Activated CD4-positive, alpha-beta memory T cell treated with anti-CD3 and anti-CD28 coated beads for 36 hours (primary cell): ENCODE data around the gene TMEM208. TPM values are rescaled to one million over a fixed set of nuclear protein-coding genes. Genes with fewer than 3 reads are reported as not detected.

Experiments used
- CTCF ChIA-PET: fragments of 350-600 bp; sonication (Branson Sonifier 250); formaldehyde crosslinking; loops from one replicate; lab custom pipeline; 2021; ENCODE audit warnings: antibody characterized with exemption, inconsistent platforms; lab: Charles Lee
- POLR2A ChIA-PET: fragments of 350-600 bp; sonication (Branson Sonifier 250); formaldehyde crosslinking; loops from one replicate; lab custom pipeline; 2021; ENCODE audit warnings: antibody characterized with exemption; lab: Charles Lee
- DNase-seq: peaks from one replicate; pipeline ENCODE4 v3.0.0-alpha.2; 2020
- H3K27ac Mint-ChIP-seq: one replicate; pipeline ENCODE4 v1.8.0; 2021; ENCODE audit warnings: mixed read lengths
- H3K27me3 Mint-ChIP-seq: one replicate; pipeline ENCODE4 v1.8.0; 2021; ENCODE audit warnings: mixed read lengths
- H3K36me3 Mint-ChIP-seq: one replicate; pipeline ENCODE4 v1.8.0; 2021; ENCODE audit warnings: mixed read lengths
- H3K4me1 Mint-ChIP-seq: one replicate; pipeline ENCODE4 v1.8.0; 2021; ENCODE audit warnings: low read depth, mixed read lengths
- H3K4me3 Mint-ChIP-seq: one replicate; pipeline ENCODE4 v1.8.0; 2021; ENCODE audit warnings: mild to moderate bottlenecking, mixed read lengths
- H3K9me3 Mint-ChIP-seq: one replicate; pipeline ENCODE4 v1.8.0; 2021; ENCODE audit warnings: mixed read lengths
- intact Hi-C: fragments of 100-400 bp; cut with micrococcal nuclease; formaldehyde crosslinking; loops from one replicate; pipeline ENCODE4 v1.15.1; 2023
- total RNA-seq, 2 experiments: library from RNA; stranded (reverse); gene quantifications; one replicate each; pipeline ENCODE4 v1.2.3, GENCODE V29; 2021

TMEM208 gene
- total RNA-seq, 2 experiments from 2014 or later: 36.7 to 39.3 TPM

DNA sequence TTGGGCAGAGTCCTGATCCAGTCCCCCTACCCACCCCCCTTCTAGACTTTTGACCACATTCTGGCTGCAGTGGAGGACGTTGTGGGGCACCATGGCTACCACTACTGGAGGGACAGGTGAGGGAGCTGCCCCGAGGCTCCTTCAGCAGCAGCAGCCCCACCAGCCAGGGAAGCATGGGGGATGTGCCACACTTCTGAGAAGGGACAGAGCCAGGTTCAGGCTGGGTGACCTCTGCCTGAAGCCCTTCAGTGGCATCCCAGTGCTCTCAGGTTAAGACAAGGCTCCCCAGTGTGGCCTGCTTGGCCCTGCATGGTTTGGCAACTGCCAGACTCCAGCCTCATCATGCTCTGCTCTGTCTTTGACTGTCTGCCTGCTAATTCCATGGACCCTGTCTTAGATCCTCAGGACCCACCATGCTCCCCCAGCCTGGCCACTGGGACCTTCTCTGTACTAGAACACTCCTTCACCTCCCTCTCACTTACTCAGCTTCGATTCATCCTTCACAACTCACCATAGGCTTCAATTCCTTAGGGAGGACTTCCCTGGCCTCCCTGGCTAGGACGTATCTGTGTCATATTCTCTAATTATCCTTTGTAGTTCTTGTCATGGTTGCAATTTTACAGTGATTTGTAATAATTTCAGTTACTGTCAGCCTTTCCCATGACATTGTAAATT, 30.7 kb downstream of the TMEM208 start:
- Mint-ChIP-seq H3K27me3 (peaks cover 6% of the 10 kb centered on the region), H3K36me3 (peaks cover 2% of the 10 kb centered on the region), H3K4me3 (no peak overlapping the region), H3K9me3 (no peaks in the 10 kb centered on the region), H3K27ac (no peak overlapping the region), H3K4me1 (peaks cover 3% of the 10 kb centered on the region)
- POLR2A ChIA-PET: no interaction called here
- intact Hi-C loops: no loop called here
- no peak for DNase-seq
- CTCF ChIA-PET: interaction anchor here (0.9 kb wide), 1 partner anchor 156 kb away, joined by 3 read pairs; no protein-coding TSS in a partner anchor

GRCh38 chr16:67258161-67258835, 31.4 kb downstream of the TMEM208 start:
- no peak overlapping the region for H3K27ac Mint-ChIP-seq
- no peak for DNase-seq
- H3K4me1 Mint-ChIP-seq: peaks cover 3% of the 10 kb centered on the region
- ChIA-PET CTCF (interaction anchor here (1.1 kb wide), 1 partner anchor 28 kb away, joined by 3 read pairs; no protein-coding TSS in a partner anchor), POLR2A (no interaction called here)
- intact Hi-C loops: no loop called here
- H3K4me3 Mint-ChIP-seq: no peak overlapping the region
- peaks cover 2% of the 10 kb centered on the region for H3K36me3 Mint-ChIP-seq
- H3K27me3 Mint-ChIP-seq: peaks cover 13% of the 10 kb centered on the region
- no peaks in the 10 kb centered on the region for H3K9me3 Mint-ChIP-seq

DNA sequence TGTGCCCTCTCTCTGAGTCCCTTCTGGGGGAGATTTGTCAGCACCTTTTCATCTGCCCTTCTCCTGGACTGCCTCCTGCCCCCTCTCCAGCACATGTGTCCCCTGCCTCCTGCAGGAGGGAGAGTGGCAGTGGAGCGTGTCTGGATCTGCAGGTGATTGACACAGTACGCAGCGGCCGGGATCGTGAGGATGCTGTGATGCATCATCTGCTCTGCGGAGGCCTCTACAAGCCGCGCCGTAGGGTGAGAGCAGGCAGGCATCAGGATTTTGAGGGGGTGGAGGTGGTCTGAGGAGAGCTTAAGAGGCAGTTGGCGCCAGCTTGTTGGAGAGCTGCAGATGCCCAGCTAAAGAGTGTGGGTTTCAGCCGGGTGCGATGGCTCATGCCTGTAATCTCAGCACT, 32.8 kb downstream of the TMEM208 start:
- Mint-ChIP-seq H3K4me1 (peaks cover 3% of the 10 kb centered on the region), H3K27ac (no peak overlapping the region), H3K9me3 (no peaks in the 10 kb centered on the region), H3K27me3 (peaks cover 16% of the 10 kb centered on the region), H3K36me3 (peaks cover 2% of the 10 kb centered on the region), H3K4me3 (no peak overlapping the region)
- intact Hi-C loops: loop anchor here (5.0 kb wide), 1 partner anchor 138 kb away; no protein-coding TSS in a partner anchor
- DNase-seq: no peak
- ChIA-PET POLR2A (no interaction called here), CTCF (interaction anchor here (1.1 to 2.2 kb wide), 8 partner anchors 9 to 206 kb away, joined by 3 to 36 read pairs (median 8); partner anchors contain the start of genes FHOD1 and SLC9A5)

- ChIA-PET CTCF (interaction anchor here (0.6 to 2.2 kb wide), 36 partner anchors 8 to 575 kb away, joined by 3 to 36 read pairs (median 4); partner anchors contain the start of genes ATP6V0D1, FHOD1, PLEKHG4 and SLC9A5), POLR2A (no interaction called here)
- no peaks in the 10 kb centered on the region for H3K9me3 Mint-ChIP-seq
- DNase-seq: peak; percentile 55
- peaks cover 16% of the 10 kb centered on the region for H3K27me3 Mint-ChIP-seq
- H3K4me1 Mint-ChIP-seq: peaks cover 3% of the 10 kb centered on the region
- intact Hi-C loops: loop anchor here (5.0 kb wide), 1 partner anchor 137 kb away; no protein-coding TSS in a partner anchor
- H3K27ac Mint-ChIP-seq: no peak overlapping the region
- H3K4me3 Mint-ChIP-seq: no peak overlapping the region
- peaks cover 2% of the 10 kb centered on the region for H3K36me3 Mint-ChIP-seq
Measured at GRCh38 chr16:67260426-67261063, 33.6 kb downstream of the TMEM208 start.

- Mint-ChIP-seq H3K4me3 (no peak overlapping the region), H3K27ac (no peak overlapping the region), H3K36me3 (peaks cover 2% of the 10 kb centered on the region), H3K9me3 (no peaks in the 10 kb centered on the region), H3K27me3 (peaks cover 14% of the 10 kb centered on the region), H3K4me1 (peaks cover 3% of the 10 kb centered on the region)
- ChIA-PET CTCF (interaction anchor here (1.0 to 1.9 kb wide), 2 partner anchors 165 to 169 kb away, joined by 3 to 6 read pairs; no protein-coding TSS in a partner anchor), POLR2A (interaction anchor here (2.6 kb wide), 1 partner anchor 15 kb away, joined by 7 read pairs; no protein-coding TSS in a partner anchor)
- intact Hi-C loops: loop anchor here (5.0 kb wide), 1 partner anchor 134 kb away; no protein-coding TSS in a partner anchor
- no peak for DNase-seq
Measured at GRCh38 chr16:67263201-67263600, 36.3 kb downstream of the TMEM208 start.

DNA sequence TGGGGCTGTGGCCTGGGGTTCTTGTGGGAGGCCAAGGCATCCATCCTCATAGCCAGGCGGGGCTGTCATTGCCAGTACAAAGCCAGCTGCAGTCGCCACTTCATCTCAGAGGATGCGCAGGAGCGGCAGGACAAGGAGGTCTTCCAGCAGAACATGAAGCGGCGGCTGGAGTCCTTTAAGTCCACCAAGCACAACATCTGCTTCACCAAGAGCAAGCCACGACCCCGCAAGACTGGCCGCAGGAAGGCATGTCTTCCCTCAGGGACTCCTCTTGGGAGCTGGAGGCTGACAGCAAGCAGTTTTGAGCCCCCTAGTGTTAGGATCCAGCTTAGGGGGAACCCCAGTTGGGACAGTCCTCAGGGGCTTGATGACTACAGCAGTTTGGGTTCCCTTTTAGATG, 37.3 kb downstream of the TMEM208 start:
- Mint-ChIP-seq H3K27me3 (peaks cover 14% of the 10 kb centered on the region), H3K4me3 (no peak overlapping the region), H3K36me3 (peaks cover 2% of the 10 kb centered on the region), H3K9me3 (no peaks in the 10 kb centered on the region), H3K4me1 (peaks cover 3% of the 10 kb centered on the region), H3K27ac (no peak overlapping the region)
- intact Hi-C loops: loop anchor here (5.0 kb wide), 1 partner anchor 133 kb away; no protein-coding TSS in a partner anchor
- ChIA-PET CTCF (interaction anchor here (0.7 to 1.0 kb wide), 3 partner anchors 17 to 168 kb away, joined by 3 to 4 read pairs (median 3); no protein-coding TSS in a partner anchor), POLR2A (interaction anchor here (2.6 kb wide), 1 partner anchor 14 kb away, joined by 7 read pairs; no protein-coding TSS in a partner anchor)
- DNase-seq: no peak

DNA sequence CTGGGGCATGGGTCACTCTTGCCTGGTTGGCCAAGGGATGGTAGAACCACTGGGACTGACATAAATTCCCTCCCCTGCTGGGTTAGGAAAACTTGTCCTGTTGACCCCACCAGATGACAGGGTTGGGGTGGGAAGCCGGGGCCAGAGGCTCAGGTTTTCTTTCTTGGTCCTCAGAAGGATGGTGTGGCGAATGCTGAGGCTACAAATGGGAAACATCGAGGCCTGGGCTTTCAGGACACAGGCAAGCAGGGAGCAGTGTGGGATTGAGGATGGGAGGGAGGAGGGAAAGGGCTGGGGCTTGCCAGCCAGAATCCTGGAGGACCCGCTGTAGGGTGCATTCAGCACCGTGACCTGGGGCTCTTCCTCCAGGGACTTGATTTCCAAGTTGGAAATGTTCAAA, 37.9 kb downstream of the TMEM208 start:
- Mint-ChIP-seq H3K4me1 (peaks cover 3% of the 10 kb centered on the region), H3K4me3 (no peak overlapping the region), H3K27ac (no peak overlapping the region), H3K9me3 (no peaks in the 10 kb centered on the region), H3K27me3 (peaks cover 12% of the 10 kb centered on the region), H3K36me3 (no peaks in the 10 kb centered on the region)
- intact Hi-C loops: loop anchor here (5.0 kb wide), 1 partner anchor 132 kb away; no protein-coding TSS in a partner anchor
- DNase-seq: no peak
- POLR2A ChIA-PET: interaction anchor here (2.6 kb wide), 1 partner anchor 13 kb away, joined by 7 read pairs; no protein-coding TSS in a partner anchor
- CTCF ChIA-PET: interaction anchor here (0.6 kb wide), 1 partner anchor 256 kb away, joined by 3 read pairs; no protein-coding TSS in a partner anchor

- Mint-ChIP-seq H3K9me3 (no peaks in the 10 kb centered on the region), H3K4me1 (peaks cover 2% of the 10 kb centered on the region), H3K27ac (no peak overlapping the region), H3K4me3 (no peak overlapping the region), H3K36me3 (no peaks in the 10 kb centered on the region), H3K27me3 (peaks cover 12% of the 10 kb centered on the region)
- POLR2A ChIA-PET: interaction anchor here (1.1 to 2.6 kb wide), 2 partner anchors 12 to 17 kb away, joined by 5 to 7 read pairs; partner anchors contain the start of gene SLC9A5
- CTCF ChIA-PET: interaction anchor here (0.9 kb wide), 1 partner anchor 312 kb away, joined by 4 read pairs; no protein-coding TSS in a partner anchor
- intact Hi-C loops: no loop called here
- no peak for DNase-seq
Measured at GRCh38 chr16:67265834-67266233, 38.9 kb downstream of the TMEM208 start.

DNA sequence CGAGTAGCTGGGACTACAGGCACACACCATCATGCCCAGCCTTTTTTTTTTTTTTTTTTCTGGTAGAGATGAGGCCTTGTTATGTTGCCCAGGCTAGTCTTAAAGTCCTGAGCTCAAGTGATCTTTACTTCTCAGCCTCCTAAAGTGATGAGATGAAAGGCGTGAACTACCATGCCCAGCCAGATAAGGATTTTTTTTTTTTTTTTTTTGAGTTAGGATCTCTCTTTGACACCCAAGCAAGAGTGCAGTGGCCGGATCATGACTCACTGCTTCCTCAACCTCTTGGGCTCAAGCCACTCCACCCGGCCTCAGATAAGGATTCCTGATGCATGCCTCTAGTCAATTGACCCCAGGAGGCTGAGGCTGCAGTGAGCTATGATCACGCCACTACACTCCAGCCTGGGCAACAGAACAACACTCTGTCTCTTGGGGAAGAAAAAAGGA, 41.2 kb downstream of the TMEM208 start:
- DNase-seq: no peak
- intact Hi-C loops: no loop called here
- H3K4me1 Mint-ChIP-seq: no peaks in the 10 kb centered on the region
- H3K9me3 Mint-ChIP-seq: no peaks in the 10 kb centered on the region
- POLR2A ChIA-PET: interaction anchor here (0.6 to 0.7 kb wide), 3 partner anchors 32 to 357 kb away, joined by 3 to 7 read pairs (median 3); partner anchors contain the start of gene TMEM208
- no peak overlapping the region for H3K4me3 Mint-ChIP-seq
- peaks cover 4% of the 10 kb centered on the region for H3K27me3 Mint-ChIP-seq
- no peaks in the 10 kb centered on the region for H3K36me3 Mint-ChIP-seq
- CTCF ChIA-PET: interaction anchor here (1.0 kb wide), 1 partner anchor 8 kb away, joined by 3 read pairs; no protein-coding TSS in a partner anchor
- no peak overlapping the region for H3K27ac Mint-ChIP-seq

DNA sequence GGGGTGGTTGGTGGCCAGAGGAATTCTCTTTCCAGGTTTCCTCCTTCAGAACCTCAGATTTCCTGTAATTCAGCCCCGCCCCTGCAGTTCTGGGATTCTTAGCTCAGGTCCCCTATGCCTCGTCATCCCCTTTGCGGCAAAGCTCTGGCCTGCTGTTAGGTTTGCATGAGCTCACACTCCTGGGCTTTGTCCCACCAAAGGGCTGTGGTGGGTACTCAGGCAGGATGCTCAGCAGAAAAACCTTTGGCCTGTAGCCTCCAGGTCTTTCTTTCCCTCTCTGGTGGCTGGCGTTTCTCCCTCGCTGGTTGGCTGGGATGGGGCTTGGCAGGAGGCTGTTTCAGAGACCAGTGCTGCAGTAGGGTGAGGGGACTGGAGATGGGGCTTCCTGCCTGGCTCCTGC, 42.8 kb downstream of the TMEM208 start:
- Mint-ChIP-seq H3K36me3 (no peaks in the 10 kb centered on the region), H3K27me3 (no peaks in the 10 kb centered on the region), H3K4me3 (no peak overlapping the region), H3K4me1 (no peaks in the 10 kb centered on the region), H3K27ac (no peak overlapping the region), H3K9me3 (no peaks in the 10 kb centered on the region)
- ChIA-PET POLR2A (no interaction called here), CTCF (interaction anchor here (0.9 to 1.4 kb wide), 3 partner anchors 9 to 291 kb away, joined by 3 read pairs; partner anchors contain the start of gene PLEKHG4)
- DNase-seq: no peak
- intact Hi-C loops: no loop called here

DNA sequence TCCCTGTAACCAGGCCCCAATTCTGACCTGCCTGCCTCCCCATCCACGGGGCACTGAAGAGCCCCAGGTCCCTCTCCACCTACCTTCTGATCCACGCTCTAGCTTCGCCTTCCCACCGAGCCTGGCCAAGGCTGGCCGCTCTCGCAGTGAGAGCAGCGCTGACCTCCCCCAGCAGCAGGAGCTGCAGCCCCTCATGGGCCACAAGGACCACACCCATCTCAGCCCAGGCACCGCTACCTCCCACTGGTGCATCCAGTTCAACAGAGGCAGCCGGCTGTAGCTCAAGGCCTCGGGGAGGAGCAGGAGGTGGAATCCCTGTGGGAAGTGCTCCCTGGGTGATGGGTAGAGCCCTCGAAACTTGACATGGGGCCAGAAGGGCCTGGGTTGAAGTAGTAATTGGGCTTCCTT, 44.0 kb downstream of the TMEM208 start:
- H3K36me3 Mint-ChIP-seq: peaks cover under 1% of the 10 kb centered on the region
- H3K27ac Mint-ChIP-seq: no peak overlapping the region
- CTCF ChIA-PET: no interaction called here
- H3K27me3 Mint-ChIP-seq: no peaks in the 10 kb centered on the region
- no peak overlapping the region for H3K4me3 Mint-ChIP-seq
- peaks cover 3% of the 10 kb centered on the region for H3K4me1 Mint-ChIP-seq
- DNase-seq: no peak
- no peaks in the 10 kb centered on the region for H3K9me3 Mint-ChIP-seq
- POLR2A ChIA-PET: no interaction called here
- intact Hi-C loops: no loop called here
